Uterus (tissue), 4 donors: ENCODE data around the gene SCN3B. TPM values are rescaled to one million over a fixed set of nuclear protein-coding genes. Genes with fewer than 3 reads are reported as not detected.

ENCODE experiments used
- DNase-seq, 2 donors: peaks; one replicate each; pipeline ENCODE4 v3.0.0-alpha.2; 2019 to 2020
- H3K27ac ChIP-seq, 2 donors: fragments of 200-600 bp; sonication (generic); 1 replicate in 1 of 2; 2 replicates in 1 of 2; pipeline ENCODE4 v1.5.1; 2016 to 2018
- H3K27me3 ChIP-seq, 2 donors: fragments of 200-600 bp; sonication (generic); one replicate each; pipeline ENCODE4 v1.5.1; 2018 to 2019; ENCODE audit warnings: control low read depth in 1 of 2
- H3K36me3 ChIP-seq, 2 donors: fragments of 200-600 bp; sonication (generic); one replicate each; pipeline ENCODE4 v1.5.1; 2019; ENCODE audit warnings: control low read depth in 1 of 2
- H3K4me1 ChIP-seq, 2 donors: fragments of 200-600 bp; sonication (generic); one replicate each; pipeline ENCODE4 v1.5.1; 2018 to 2019; ENCODE audit warnings: control low read depth in 1 of 2
- H3K4me3 ChIP-seq, 2 donors: fragments of 200-600 bp; sonication (generic); 1 replicate in 1 of 2; 2 replicates in 1 of 2; pipeline ENCODE4 v1.5.1; 2018 to 2019; ENCODE audit warnings: mild to moderate bottlenecking in 1 of 2
- H3K9me3 ChIP-seq, 2 donors: fragments of 200-600 bp; sonication (generic); one replicate each; pipeline ENCODE4 v1.5.1; 2019; ENCODE audit warnings: control low read depth in 1 of 2
- CTCF ChIP-seq, 4 experiments: fragments of 200-600 bp in 2 of 4; fragments of 450-650 bp in 2 of 4; sonication (generic) in 2 of 4; IDR thresholded peaks; one replicate each; pipeline ENCODE4 v1.5.1; 2016 to 2019; ENCODE audit warnings: antibody characterized with exemption in 4 of 4, mild to moderate bottlenecking in 2 of 4, moderate library complexity in 1 of 4
- POLR2A ChIP-seq, 2 donors: fragments of 450-650 bp; IDR thresholded peaks; one replicate each; pipeline ENCODE4 v1.6.1; 2016; ENCODE audit warnings: antibody characterized with exemption in 2 of 2, mild to moderate bottlenecking in 1 of 2, moderate library complexity in 1 of 2
- intact Hi-C: fragments of 100-400 bp; cut with DNase I; formaldehyde crosslinking; loops from one replicate; pipeline ENCODE4 v1.15.1; 2023; ENCODE audit warnings: low total_unique reads
- total RNA-seq, 4 donors: library from RNA; depleted of rRNA in 3 of 4; stranded (reverse); fragments of >200 nt in 3 of 4; gene quantifications; one replicate each; pipeline versions ENCODE4 v1.1.0 to v1.2.4, GENCODE V29; 2014 to 2023
- donor health status: DM: yes; HTN: yes; CAD: no.

The SCN3B gene
- total RNA-seq, 4 donors from 2014 or later = 0.51 to 2.8 (median 2.0) TPM

- H3K27me3 ChIP-seq = no peaks in the 10 kb centered on the region
- DNase-seq = no peak
- intact Hi-C loops = no loop called here
Observed at GRCh38 chr11:123696183-123696582, 41.8 kb upstream of the SCN3B start.

GRCh38 chr11:123695231-123695630 is 40.8 kb upstream of the SCN3B start:
- no peak for DNase-seq
- Histone ChIP-seq H3K36me3 (no peaks in the 10 kb centered on the region), H3K4me1 (no peaks in the 10 kb centered on the region), H3K27ac (no peak overlapping the region), H3K9me3 (no peaks in the 10 kb centered on the region), H3K4me3 (no peak overlapping the region), H3K27me3 (no peaks in the 10 kb centered on the region)
- TF ChIP-seq CTCF (IDR thresholded peaks at IDR 0.05) (no peak), POLR2A (IDR thresholded peaks at IDR 0.05) (no peak)
- intact Hi-C loops = no loop called here

More at GRCh38 chr11:123696183-123696582, 41.8 kb upstream of the SCN3B start:
- no peaks in the 10 kb centered on the region for H3K36me3 ChIP-seq
- TF ChIP-seq POLR2A (IDR thresholded peaks at IDR 0.05) = no peak
- no peak for TF ChIP-seq CTCF (IDR thresholded peaks at IDR 0.05)
- no peaks in the 10 kb centered on the region for H3K4me1 ChIP-seq
- no peaks in the 10 kb centered on the region for H3K9me3 ChIP-seq
- no peak overlapping the region for H3K27ac ChIP-seq
- H3K4me3 ChIP-seq = no peak overlapping the region

- DNase-seq = no peak
Observed at GRCh38 chr11:123694551-123694950, 40.1 kb upstream of the SCN3B start.

GRCh38 chr11:123692961-123693360 is 38.5 kb upstream of the SCN3B start:
- intact Hi-C loops = no loop called here
- Histone ChIP-seq H3K36me3 (no peaks in the 10 kb centered on the region), H3K27me3 (no peaks in the 10 kb centered on the region), H3K4me3 (no peak overlapping the region), H3K27ac (no peak overlapping the region), H3K9me3 (no peaks in the 10 kb centered on the region), H3K4me1 (no peaks in the 10 kb centered on the region)
- no peak for TF ChIP-seq CTCF (IDR thresholded peaks at IDR 0.05)
- no peak for TF ChIP-seq POLR2A (IDR thresholded peaks at IDR 0.05)
- DNase-seq = no peak

More at GRCh38 chr11:123694551-123694950, 40.1 kb upstream of the SCN3B start:
- Histone ChIP-seq H3K27ac (no peak overlapping the region), H3K27me3 (no peaks in the 10 kb centered on the region), H3K9me3 (no peaks in the 10 kb centered on the region), H3K4me3 (no peak overlapping the region), H3K4me1 (no peaks in the 10 kb centered on the region), H3K36me3 (no peaks in the 10 kb centered on the region)
- intact Hi-C loops = no loop called here
- TF ChIP-seq CTCF (IDR thresholded peaks at IDR 0.05) (no peak), POLR2A (IDR thresholded peaks at IDR 0.05) (no peak)

- no peaks in the 10 kb centered on the region for H3K27me3 ChIP-seq
- no peaks in the 10 kb centered on the region for H3K4me1 ChIP-seq
- H3K4me3 ChIP-seq = no peak overlapping the region
- DNase-seq = no peak
- no peaks in the 10 kb centered on the region for H3K9me3 ChIP-seq
- TF ChIP-seq CTCF (IDR thresholded peaks at IDR 0.05) (no peak), POLR2A (IDR thresholded peaks at IDR 0.05) (no peak)
- no peaks in the 10 kb centered on the region for H3K36me3 ChIP-seq
- intact Hi-C loops = no loop called here
- no peak overlapping the region for H3K27ac ChIP-seq
Observed at GRCh38 chr11:123690485-123690884, 36.1 kb upstream of the SCN3B start.
